DND-41 (cell line): ENCODE measurements around the gene ACOXL.

Source experiments
- ATAC-seq: fragments of 200-7000 bp; cut with Tn5 transposase; 3 replicates; pipeline ENCODE4 v1.9.1; 2021; ENCODE audit warnings: low read depth; ENCODE audit not compliant: insufficient read depth
- DNase-seq: peaks from one replicate; pipeline ENCODE4 v3.0.0-alpha.2; 2020
- H2AFZ ChIP-seq: 2 replicates; pipeline ENCODE4 v1.6.0; 2012; ENCODE audit warnings: low read depth, low read length
- H3K27ac ChIP-seq: 2 replicates; pipeline ENCODE4 v1.5.1; 2012; ENCODE audit warnings: low read length, inconsistent platforms
- H3K27me3 ChIP-seq: fragments of 200-600 bp; sonication (generic); 2 replicates; pipeline ENCODE4 v1.6.0; 2012; ENCODE audit warnings: low read length, mild to moderate bottlenecking, inconsistent platforms; ENCODE audit not compliant: insufficient read depth, poor library complexity
- H3K36me3 ChIP-seq: 2 replicates; pipeline ENCODE4 v1.5.1; 2012; ENCODE audit warnings: low read length, inconsistent platforms; ENCODE audit not compliant: insufficient read depth
- H3K4me1 ChIP-seq: 2 replicates; pipeline ENCODE4 v1.5.1; 2012; ENCODE audit warnings: mild to moderate bottlenecking, low read length; ENCODE audit not compliant: insufficient read depth
- H3K4me2 ChIP-seq: 2 replicates; pipeline ENCODE4 v1.6.0; 2012; ENCODE audit warnings: mild to moderate bottlenecking, moderate library complexity, low read length, inconsistent platforms; ENCODE audit not compliant: insufficient read depth
- H3K4me3 ChIP-seq, 2 experiments: fragments of 200-600 bp in 1 of 2; shearing (Covaris generic) in 1 of 2; 2 replicates each; pipeline ENCODE4 v1.5.1; 2012 to 2016; ENCODE audit warnings: inconsistent platforms in 2 of 2, low read length in 2 of 2, mild to moderate bottlenecking in 2 of 2, low read depth in 1 of 2, moderate library complexity in 1 of 2
- H3K79me2 ChIP-seq: 2 replicates; pipeline ENCODE4 v1.6.0; 2012; ENCODE audit warnings: low read length, inconsistent platforms; ENCODE audit not compliant: insufficient read depth
- H3K9ac ChIP-seq: 2 replicates; pipeline ENCODE4 v1.6.0; 2012; ENCODE audit warnings: low read depth, mild to moderate bottlenecking, inconsistent platforms, low read length, moderate library complexity
- H3K9me3 ChIP-seq: 2 replicates; pipeline ENCODE4 v1.5.1; 2012; ENCODE audit warnings: low read length, moderate library complexity, mild to moderate bottlenecking, inconsistent platforms; ENCODE audit not compliant: insufficient read depth, severe bottlenecking
- H4K20me1 ChIP-seq: 2 replicates; pipeline ENCODE4 v1.6.0; 2012; ENCODE audit warnings: low read length; ENCODE audit not compliant: insufficient read depth
- EZH2 ChIP-seq: IDR thresholded peaks from 3 replicates; pipeline ENCODE4 v1.6.1; 2012; ENCODE audit warnings: borderline replicate concordance, low read depth, mild to moderate bottlenecking, moderate library complexity, low read length, inconsistent platforms; ENCODE audit not compliant: severe bottlenecking
- TF ChIP-seq, protein P1 (sequence below): IDR thresholded peaks from 2 replicates; pipeline ENCODE4 v1.5.1; 2012; ENCODE audit warnings: borderline replicate concordance, low read length, moderate library complexity, mild to moderate bottlenecking; ENCODE audit not compliant: poor library complexity, severe bottlenecking; ENCODE audit errors: extremely low read depth

ACOXL gene

GRCh38 chr2:111119822-111120252 is 387.5 kb downstream of the ACOXL start:
- peak overlapping the region; percentile 77 for H3K9ac ChIP-seq
- peak overlapping the region; percentile 65 to 76; a peak in 3 of 4 replicates for H3K4me3 ChIP-seq
- H3K79me2 ChIP-seq: peaks cover 38% of the 10 kb centered on the region
- H3K4me1 ChIP-seq: peaks cover 37% of the 10 kb centered on the region
- no peak for ATAC-seq
- H3K36me3 ChIP-seq: peaks cover 27% of the 10 kb centered on the region
- no peaks in the 10 kb centered on the region for H3K9me3 ChIP-seq
- H3K4me2 ChIP-seq: peak overlapping the region; percentile 95
- H3K27ac ChIP-seq: peak overlapping the region; percentile 79
- H2AFZ ChIP-seq: peak overlapping the region; percentile 93
- no peaks in the 10 kb centered on the region for H3K27me3 ChIP-seq
- peaks cover 23% of the 10 kb centered on the region for H4K20me1 ChIP-seq
- TF ChIP-seq, protein P1, sequence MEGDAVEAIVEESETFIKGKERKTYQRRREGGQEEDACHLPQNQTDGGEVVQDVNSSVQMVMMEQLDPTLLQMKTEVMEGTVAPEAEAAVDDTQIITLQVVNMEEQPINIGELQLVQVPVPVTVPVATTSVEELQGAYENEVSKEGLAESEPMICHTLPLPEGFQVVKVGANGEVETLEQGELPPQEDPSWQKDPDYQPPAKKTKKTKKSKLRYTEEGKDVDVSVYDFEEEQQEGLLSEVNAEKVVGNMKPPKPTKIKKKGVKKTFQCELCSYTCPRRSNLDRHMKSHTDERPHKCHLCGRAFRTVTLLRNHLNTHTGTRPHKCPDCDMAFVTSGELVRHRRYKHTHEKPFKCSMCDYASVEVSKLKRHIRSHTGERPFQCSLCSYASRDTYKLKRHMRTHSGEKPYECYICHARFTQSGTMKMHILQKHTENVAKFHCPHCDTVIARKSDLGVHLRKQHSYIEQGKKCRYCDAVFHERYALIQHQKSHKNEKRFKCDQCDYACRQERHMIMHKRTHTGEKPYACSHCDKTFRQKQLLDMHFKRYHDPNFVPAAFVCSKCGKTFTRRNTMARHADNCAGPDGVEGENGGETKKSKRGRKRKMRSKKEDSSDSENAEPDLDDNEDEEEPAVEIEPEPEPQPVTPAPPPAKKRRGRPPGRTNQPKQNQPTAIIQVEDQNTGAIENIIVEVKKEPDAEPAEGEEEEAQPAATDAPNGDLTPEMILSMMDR: no peak
- TF ChIP-seq EZH2: no peak
- no peak for DNase-seq

DNA sequence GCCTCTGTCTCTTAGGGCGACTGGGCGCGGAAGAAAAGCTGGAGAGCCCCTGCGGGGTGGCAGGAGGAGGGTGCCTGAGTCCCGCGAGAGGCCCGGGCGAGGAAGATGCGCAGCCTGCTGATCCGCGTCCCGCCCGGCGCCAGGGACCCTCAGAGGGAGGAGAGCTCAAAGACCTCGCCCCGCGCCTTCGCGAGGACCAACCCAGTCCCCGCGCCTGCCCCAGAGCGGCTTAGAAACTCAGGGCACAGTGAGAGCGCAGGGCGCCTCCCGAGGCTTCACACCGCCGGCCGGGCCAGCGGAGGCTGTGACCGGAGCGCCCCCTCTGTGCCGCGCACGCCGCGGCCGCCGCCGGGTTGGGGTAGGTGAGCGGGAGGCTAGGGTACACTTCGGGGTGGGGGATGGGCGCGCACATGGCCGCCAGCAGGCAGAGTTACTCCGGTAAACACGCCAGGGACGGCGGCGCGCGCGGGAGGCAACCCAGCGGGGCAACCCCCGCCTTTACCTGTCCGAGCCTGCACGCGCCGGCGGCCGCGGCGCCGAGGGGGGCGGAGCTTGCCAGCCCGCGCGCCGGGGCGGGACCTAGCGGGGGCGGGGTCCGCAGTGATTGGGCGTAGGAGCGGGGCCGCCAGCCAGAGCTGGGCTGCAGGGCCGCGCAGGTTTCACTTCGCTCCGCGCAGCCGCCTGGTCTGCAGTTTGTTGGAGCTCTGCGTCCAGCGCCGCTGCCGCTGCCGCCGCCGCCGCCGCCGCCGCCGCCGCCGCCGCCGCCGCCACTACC is 388.1 kb downstream of the ACOXL start, which contains the start of gene BCL2L11:
TSS of gene BCL2L11 (plus strand) at position 662 of the 775 bp plus-strand sequence. CDS start 2,832 bp downstream, outside the sequence.
- no peaks in the 10 kb centered on the region for H3K9me3 ChIP-seq
- peak; percentile 88 for ATAC-seq
- H3K79me2 ChIP-seq: peaks cover 44% of the 10 kb centered on the region
- peaks cover 26% of the 10 kb centered on the region for H4K20me1 ChIP-seq
- peak; percentile 93 for DNase-seq
- H3K9ac ChIP-seq: peak within 1 kb of the TSS; percentile 77
- H2AFZ ChIP-seq: peak within 1 kb of the TSS; percentile 93
- peak within 1 kb of the TSS; percentile 95 for H3K4me2 ChIP-seq
- H3K27me3 ChIP-seq: no peaks in the 10 kb centered on the region
- peaks cover 43% of the 10 kb centered on the region for H3K4me1 ChIP-seq
- H3K27ac ChIP-seq: peak within 1 kb of the TSS; percentile 82
- no peak for TF ChIP-seq EZH2
- TF ChIP-seq, protein P1: peak; percentile 62
- H3K4me3 ChIP-seq: peak within 1 kb of the TSS; percentile 65 to 76
- peaks cover 33% of the 10 kb centered on the region for H3K36me3 ChIP-seq

DNA sequence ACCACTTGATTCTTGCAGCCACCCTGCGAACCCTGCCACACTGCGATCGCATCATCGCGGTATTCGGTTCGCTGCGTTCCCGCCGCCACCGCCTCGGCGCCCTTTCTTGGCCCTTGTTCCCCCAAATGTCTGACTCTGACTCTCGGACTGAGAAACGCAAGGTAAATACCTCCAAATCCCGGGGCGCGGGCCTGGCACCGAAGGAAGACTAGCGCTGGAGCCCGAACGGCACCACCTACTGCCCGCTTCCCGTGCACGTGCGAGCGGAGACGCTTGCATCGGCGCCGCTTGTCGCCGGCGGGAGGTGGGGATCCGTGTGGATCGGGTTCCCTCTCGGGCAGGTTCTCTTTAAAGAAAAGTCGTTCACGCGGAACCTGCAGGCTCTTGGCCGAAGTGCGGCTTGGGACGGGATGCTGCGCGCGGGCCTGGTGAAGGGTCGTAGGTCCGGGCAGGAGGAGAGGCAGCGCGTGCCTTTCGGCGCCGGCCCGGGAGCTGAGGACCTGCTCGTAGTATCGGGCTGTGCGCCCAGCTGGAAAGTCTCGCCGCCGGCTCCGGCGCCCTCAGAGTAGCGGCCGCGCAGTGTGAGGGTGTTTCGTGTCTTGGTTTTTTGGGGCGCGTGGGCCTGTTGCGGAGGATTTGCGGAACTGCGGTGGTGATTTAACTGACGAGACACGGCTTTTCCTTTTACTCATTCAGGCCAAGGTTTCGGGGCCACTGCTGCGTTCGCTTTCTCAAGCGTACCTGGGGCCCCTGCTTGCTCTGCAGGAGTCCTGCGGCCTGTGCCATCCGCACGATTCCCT is 388.9 kb downstream of the ACOXL start:
- peak overlapping the region; percentile 70 for H2AFZ ChIP-seq
- peak overlapping the region; percentile 65 to 76 for H3K4me3 ChIP-seq
- TF ChIP-seq, protein P1: peak; percentile 41
- TF ChIP-seq EZH2: no peak
- DNase-seq (peak; percentile 63), ATAC-seq (peak; percentile 41)
- peak overlapping the region; percentile 82 for H3K27ac ChIP-seq
- peaks cover 52% of the 10 kb centered on the region for H3K79me2 ChIP-seq
- peak overlapping the region; percentile 95 for H3K4me2 ChIP-seq
- no peaks in the 10 kb centered on the region for H3K27me3 ChIP-seq
- H3K9ac ChIP-seq: peak overlapping the region; percentile 77
- peaks cover 48% of the 10 kb centered on the region for H3K4me1 ChIP-seq
- H3K9me3 ChIP-seq: no peaks in the 10 kb centered on the region
- H4K20me1 ChIP-seq: peaks cover 31% of the 10 kb centered on the region
- H3K36me3 ChIP-seq: peaks cover 41% of the 10 kb centered on the region
